Ovary (tissue), 3 donors: ENCODE results near the gene BORCS5.

ENCODE experiments used
- CTCF ChIP-seq, 3 donors: fragments of 450-650 bp in 2 of 3; fragments of 200-600 bp in 1 of 3; IDR thresholded peaks; one replicate each; pipeline versions ENCODE4 v1.5.1 to v1.8.0; 2016 to 2022; ENCODE audit warnings: antibody characterized with exemption in 3 of 3, mild to moderate bottlenecking in 1 of 3
- EP300 ChIP-seq: sonication (generic); formaldehyde crosslinking; IDR thresholded peaks from one replicate; pipeline ENCODE4 v1.6.1; 2017; ENCODE audit warnings: antibody characterized with exemption
- POLR2A ChIP-seq: fragments of 450-650 bp; IDR thresholded peaks from one replicate; pipeline ENCODE4 v1.6.1; 2017; ENCODE audit warnings: antibody characterized with exemption, mild to moderate bottlenecking, moderate library complexity
- donor health status: DM: no; HTN: no; CAD: no.

DNA sequence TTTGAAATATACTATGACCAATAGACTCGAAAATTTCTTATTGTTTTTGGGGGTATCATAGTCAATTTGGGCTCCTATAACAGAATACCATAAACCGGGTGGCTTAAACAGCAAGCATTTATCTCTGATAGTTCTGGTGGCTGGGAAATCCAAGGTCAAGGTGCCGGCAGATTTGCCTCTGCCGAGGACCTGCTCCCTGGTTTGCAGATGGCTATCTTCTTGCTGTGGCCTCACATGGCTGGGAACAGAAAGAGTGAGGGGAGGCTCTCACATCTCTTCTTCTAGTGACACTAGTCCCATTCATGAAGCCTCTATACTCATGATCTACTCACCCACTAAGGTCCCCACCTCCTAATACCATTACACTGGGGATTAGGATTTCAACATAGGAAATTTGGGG is 70.7 kb downstream of the BORCS5 start:
- TF ChIP-seq POLR2A = no peak
- TF ChIP-seq CTCF (IDR thresholded peaks at IDR 0.05) = no peak
- no peak for TF ChIP-seq EP300
